GM18517 (cell line): ENCODE data around the gene EPGN.
A peak's percentile ranks its signal among the peaks of the same experiment; 100 is the strongest.

ENCODE experiments used
- ATAC-seq: cut with Tn5 transposase; IDR thresholded peaks from one replicate; pipeline ENCODE4 v1.9.1; 2021; ENCODE audit warnings: mild to moderate bottlenecking, moderate library complexity; ENCODE audit not compliant: unreplicated experiment

Gene EPGN

DNA sequence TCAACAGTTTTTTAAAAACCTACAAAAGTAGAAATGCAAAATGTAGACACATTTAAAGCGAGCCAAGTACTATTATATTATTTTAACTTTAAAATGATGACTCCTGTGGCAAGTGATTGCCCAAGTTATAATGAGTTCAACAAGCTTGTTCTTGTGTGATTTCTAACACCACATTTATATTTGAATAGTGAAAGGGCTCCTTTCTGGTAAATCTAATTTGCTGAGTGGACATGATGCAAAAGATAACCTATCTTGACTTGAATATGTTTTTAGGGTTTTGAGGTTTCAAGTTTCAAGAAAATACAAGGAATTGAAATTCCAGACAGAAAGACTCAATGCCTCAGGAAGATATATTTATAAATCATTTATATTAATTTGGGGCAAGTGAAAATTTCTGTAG is 1.1 kb upstream of the EPGN start:
- ATAC-seq, result no peak

DNA sequence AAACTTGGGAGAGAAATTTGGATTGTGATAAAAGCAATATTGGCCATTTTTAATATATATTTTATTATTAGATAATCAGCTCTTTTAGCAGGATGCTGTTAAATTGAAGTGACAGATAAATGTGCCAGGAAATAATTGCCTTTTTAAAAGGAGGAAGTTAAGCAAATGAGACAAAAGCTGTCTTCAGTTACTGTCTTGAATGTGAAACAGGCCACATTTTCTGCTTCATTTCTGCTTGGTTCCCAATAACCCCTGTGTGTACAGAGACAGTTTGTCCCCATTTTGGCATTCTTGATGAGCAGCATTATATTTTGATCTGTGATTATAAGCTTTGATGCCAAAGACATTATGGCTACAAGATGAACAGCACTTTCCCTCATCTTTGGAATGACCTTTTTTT is 953 bp downstream of the EPGN start:
- no peak for ATAC-seq

DNA sequence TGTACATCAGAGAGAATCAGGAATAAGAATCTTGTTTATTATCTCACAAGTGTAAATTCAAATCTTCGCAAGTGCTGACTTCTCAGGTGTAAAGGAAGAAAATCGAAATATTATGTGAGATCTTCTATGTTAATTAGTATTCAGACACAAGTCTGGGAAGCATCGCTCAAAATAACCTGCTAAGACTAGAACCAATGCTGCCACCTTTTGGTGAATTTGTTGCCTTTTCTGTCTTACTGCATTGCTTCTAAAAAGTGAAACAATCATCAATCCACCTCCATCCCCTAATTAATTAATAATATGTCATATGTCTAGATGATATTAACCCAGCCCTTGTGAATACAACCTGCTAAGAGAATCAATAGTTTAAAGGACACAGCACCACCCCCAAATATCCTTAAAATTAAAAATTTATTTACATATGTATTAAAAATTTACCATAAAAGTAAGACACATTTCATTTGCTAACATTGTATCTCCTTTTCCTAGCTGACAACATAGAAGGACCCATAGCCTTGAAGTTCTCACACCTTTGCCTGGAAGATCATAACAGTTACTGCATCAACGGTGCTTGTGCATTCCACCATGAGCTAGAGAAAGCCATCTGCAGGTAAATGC is 3.5 kb downstream of the EPGN start:
- ATAC-seq, result peak; percentile 81

DNA sequence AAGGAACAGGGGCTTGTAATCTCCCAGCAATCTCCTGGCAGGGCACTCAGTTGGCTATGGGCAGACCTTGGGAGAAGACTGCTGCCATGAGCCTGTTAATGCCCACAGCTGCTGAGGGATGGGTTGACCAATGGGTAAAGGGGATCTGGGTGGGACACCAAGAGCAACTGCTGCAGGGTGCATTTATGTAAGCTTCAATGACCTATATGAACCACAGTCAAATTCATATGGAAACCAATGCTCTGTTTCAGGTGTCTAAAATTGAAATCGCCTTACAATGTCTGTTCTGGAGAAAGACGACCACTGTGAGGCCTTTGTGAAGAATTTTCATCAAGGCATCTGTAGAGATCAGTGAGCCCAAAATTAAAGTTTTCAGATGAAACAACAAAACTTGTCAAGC is 6.1 kb downstream of the EPGN start:
- no peak for ATAC-seq

DNA sequence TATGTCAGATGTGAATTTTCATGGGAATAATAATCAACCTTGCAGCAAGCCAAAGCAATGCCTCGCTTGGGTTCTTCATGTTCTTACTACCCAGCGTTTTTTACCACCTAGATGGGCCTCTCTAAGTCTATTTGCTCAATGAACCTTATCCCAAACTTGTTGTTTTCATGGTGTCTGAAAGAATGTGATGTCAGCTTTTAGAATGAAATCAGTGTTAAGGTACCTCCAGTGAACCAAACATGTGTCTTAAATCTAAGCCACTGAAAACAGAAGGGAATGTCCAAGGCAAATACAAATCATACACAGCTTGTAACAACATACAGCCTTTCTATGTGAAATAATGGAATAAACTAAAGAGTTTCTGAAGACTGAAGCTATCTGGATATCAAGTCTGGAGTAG is 6.7 kb downstream of the EPGN start:
- ATAC-seq, result no peak

- ATAC-seq, result no peak
Observed at GRCh38 chr4:74315376-74315775, 7.1 kb downstream of the EPGN start.

DNA sequence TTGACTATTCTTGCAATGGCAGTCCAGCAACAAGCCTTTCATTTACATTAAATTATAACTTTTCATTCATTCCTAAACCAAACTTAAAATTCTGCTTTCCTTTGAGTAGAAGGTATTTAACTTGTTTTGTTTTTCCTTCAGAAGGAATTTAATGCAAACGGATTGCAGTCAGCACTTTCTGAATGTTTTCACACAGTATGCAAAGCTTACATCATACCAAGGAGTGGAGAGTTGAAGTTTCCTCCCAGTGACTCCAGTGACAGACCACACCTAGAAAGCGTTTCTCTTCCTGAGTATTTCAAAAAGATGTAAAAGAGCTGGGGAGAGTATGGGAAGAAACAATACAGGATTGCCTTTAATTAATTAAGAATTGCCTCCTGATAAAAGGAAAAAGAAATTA is 8.1 kb downstream of the EPGN start:
- no peak for ATAC-seq

DNA sequence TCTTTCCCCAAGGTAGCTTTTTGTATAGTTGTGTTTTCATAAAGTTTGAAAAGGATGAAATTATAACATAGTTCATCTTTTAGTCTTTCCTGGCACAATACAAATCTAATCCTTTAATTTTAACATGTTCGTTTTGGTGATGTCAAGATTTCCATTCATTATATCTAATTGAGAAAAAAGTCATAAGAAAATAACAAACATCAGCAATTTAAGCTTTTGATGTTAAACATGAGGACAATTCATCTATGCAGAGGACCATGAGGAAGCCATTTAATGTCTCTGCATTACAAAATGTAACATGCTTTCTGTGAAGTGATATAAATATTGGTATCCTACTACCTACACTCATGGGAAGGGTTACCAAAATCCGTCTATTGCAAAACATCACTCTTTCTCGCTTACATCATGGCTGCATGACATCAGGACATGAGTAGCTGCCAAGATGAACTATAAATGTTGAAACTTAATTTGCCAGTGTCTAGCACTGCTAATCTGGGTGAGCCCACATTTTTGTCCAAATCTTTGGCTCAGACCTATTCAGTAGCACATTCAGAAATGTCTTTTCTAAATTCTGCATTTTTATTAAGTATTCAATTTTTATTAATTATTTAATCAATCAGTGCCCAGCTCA is 9.5 kb downstream of the EPGN start:
- ATAC-seq, result no peak

GRCh38 chr4:74318276-74318675 is 10.0 kb downstream of the EPGN start:
- ATAC-seq, result no peak

GRCh38 chr4:74319470-74319869 is 11.2 kb downstream of the EPGN start:
- ATAC-seq, result no peak

DNA sequence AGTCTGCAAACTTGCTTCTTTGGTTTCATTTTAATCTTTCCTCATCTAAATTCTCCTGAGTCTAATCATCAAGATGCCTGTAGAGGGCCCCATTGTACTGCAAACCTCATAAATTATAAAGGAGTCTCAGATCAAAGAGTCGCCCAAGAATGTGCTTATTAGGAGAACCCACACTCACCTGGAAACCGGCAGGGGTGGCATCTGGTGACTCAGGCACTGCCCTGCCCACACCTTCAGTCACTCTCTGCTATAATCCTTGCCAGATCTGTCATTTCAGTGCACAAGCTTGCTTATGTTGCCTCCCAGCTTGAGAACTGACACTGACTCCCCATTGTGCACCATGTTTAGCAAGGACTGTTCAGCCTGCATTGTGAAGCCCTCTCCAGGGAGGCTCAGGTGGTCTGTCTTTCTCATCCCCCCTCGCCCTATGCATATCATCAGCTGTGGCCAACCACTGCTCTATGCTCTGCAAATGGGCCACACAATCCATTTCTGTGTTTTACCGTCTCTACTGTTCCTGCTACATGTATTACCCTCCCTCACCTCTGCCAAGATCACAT is 12.4 kb downstream of the EPGN start:
- ATAC-seq, result peak; percentile 77

- ATAC-seq, result no peak
Observed at GRCh38 chr4:74322301-74322700, 14.0 kb downstream of the EPGN start.

DNA sequence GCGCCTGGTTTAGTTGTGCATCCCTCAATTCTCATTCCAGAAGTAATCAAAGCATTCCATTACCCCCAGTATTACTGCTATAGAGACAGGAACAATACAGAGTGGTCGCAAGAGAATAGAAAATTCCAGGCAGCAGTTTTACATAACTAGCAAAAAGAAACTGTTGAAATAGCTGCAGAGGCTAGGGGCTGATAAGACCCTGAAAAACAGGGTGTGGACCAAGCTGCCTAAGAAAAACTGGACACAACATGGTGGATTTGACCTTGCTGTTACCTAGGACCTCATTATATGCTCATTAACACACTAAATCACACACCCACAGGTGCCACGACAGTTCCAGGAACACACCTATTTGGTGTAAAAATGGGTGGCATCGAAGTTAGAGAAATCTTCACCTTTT is 15.4 kb downstream of the EPGN start:
- ATAC-seq, result no peak

DNA sequence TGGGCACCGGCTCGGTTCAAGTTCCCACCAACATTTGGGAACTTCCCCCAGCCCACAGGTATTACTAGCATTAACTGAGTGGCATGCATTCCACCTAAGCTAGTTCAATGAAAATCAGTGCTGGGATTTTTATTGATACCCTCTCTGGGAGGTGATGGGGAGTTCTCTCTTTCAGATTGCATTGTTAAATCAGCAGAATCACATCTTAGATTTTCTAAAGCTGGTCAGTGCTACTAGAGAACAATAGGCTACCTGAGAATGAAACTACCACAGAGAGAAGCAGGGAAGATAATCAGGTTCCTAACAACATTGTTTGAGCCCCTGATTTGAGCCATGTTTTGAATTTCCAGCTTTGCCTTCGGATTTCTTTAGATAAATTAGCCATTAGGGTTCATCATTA is 16.0 kb downstream of the EPGN start:
- ATAC-seq, result no peak

GRCh38 chr4:74325886-74326285 is 17.6 kb downstream of the EPGN start:
- no peak for ATAC-seq

DNA sequence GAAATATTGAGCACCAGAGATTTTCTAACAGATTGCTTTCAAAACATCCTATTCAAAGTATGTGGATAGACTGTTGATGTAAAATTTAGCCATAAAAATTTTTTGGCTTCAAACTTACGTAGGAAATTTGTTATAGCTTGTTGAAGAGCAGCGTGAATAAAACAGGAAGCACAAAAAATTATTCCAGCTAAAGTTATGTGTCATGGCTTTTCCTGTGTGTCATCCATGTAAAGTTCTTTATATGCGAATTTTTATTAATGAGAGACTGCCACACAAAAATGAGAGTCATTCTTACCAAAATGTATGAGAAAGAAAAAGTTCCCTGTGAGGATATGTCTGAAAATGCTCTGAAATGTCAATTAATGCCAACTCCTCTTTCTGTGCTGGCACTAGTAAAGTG is 19.5 kb downstream of the EPGN start:
- ATAC-seq, result no peak

DNA sequence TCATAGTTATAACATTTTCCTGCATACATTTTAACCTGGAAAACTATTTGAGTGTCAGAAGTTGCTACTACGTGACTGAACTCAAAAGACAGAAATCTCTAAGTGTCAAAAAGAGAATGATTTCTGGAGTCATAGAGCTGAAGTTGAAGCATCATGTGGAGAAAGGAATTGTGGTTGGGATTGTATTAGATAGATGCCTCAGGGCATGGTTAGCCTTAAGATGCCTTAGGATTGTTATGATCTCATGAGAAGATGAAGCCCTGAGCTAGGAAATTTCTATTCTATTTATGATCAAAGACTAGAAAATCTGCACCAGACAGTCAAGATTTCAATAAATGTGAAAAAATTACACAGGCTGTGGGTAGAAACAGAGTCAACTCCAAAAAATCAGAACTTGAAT is 20.2 kb downstream of the EPGN start:
- no peak for ATAC-seq

DNA sequence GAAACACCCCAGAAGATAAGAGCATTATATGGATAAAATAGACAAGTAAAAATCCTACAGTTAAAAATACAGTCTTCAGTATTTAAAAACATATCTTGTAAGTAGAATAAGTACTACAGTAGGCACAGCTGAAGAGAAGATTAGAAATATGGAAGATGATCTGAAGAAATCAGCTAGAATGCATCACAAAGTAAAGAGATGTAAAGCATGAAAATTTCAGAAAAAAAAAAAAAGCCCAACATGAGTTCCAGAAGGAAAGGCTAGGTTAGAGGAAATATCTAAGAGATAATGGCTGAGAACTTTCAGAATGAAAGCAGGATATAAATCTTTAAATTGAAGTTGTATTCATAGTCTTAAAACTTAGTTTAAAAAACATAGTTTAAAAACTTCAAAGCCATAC is 21.0 kb downstream of the EPGN start:
- ATAC-seq, result no peak

DNA sequence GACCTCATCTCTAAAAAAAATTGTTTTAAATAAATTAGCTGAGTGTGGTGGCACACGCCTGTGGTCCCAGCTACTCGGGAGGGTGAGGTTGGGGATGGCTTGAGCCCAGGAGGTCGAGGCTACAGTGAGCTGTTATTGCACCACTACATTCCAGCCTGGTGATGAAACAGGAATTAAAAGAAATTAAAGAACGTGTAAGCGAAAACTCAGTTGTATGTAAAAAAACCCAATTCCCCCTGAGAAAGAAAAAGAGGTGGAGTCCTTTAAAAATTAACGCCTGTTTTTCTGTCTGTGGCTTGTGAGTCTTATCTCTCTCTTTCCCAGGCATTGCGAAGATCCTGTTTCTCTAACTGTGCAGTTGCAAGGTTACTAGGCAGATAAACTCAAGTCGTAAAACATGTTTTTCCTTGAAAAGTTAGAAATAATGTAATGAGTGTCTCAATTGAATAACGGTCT is 22.1 kb downstream of the EPGN start:
- ATAC-seq, result no peak

DNA sequence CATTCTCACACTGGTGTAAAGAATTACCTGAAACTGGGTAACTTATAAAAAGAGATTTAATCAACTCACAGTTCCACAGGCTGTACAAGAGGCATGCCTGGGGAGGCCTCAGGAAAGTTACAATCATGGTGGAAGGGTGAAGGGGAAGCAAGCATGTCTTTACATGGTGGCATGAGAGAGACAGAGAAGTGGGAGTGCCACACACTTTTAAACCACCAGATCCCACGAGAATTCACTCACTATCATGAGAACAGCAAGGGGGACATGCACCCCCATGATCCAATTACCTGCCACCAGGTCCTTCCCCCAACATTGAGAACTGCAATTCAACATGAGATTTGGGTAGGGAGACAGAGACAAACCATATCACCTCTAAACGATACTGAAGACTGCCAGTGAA is 23.0 kb downstream of the EPGN start:
- ATAC-seq, result no peak

DNA sequence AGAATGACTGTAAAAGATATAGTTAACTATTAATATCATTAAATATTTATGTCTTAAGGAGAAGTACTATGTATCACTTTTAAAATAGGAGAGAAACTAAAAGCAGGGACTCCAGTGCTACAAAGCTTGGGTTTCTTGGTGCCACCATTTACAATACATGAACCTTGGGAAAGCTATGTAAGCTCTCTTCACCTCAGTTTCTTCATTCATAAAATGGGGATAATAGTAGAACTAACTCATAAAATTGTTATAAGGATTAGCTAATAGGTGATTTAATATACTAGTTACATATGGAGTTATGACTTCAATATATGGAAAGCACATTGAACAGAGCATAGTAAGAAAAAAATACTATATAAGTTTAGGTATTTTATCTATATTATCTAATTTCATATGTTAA is 23.7 kb downstream of the EPGN start:
- no peak for ATAC-seq

DNA sequence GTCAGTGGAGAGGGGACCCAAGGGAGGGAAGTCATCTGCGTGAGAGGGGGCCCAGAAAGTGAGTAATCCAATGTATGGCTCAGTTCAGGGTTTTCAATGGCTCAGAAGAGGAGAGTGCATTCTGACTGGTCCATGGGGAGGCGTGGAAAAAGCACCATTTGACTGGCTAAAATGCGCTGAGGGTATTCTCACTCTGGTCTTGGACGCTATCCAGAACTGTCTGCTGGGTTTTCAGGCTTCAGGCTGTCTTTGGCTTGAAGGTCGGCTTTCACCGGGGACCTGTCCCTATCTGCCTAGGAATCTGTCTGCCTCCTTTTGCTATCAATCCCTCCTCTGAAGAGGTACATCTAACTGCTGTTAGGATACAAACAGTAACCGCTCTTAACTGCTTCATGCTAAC is 26.4 kb downstream of the EPGN start:
- ATAC-seq, result no peak
